AG04449 (cell line): Measurements from ENCODE around the gene APOE.
"Not testable (repeated sequence)": the region's sequence is repeated elsewhere in the genome, so short reads cannot be mapped to it uniquely, and the experiment has no call there.

Source experiments
- CTCF ChIA-PET: fragments of 350-600 bp; formaldehyde crosslinking; extraction: SDS; loops from one replicate; lab custom pipeline; 2021; ENCODE audit warnings: antibody characterized with exemption; lab: Yijun Ruan, JAX
- POLR2A ChIA-PET: fragments of 400-600, 350-600 bp; formaldehyde crosslinking; extraction: SDS; loops from one replicate; lab custom pipeline; 2020; ENCODE audit warnings: antibody characterized with exemption, inconsistent platforms; lab: Yijun Ruan, JAX
- DNase-seq: peaks from one replicate; pipeline ENCODE4 v3.0.0-alpha.2; 2010; ENCODE audit warnings: low read depth, low spot score
- H3K4me3 ChIP-seq: 2 replicates; pipeline ENCODE4 v1.5.1; 2011; ENCODE audit warnings: low read depth, mild to moderate bottlenecking, control low read depth, low read length
- TF ChIP-seq, protein P1 (sequence below): IDR thresholded peaks from one replicate; pipeline ENCODE4 v1.5.1; 2011; ENCODE audit warnings: mild to moderate bottlenecking, moderate library complexity, low read length, control low read depth, inconsistent platforms; ENCODE audit not compliant: insufficient read depth; ENCODE audit errors: missing control alignments

Gene APOE

GRCh38 chr19:44912854-44913253, 7.3 kb downstream of the APOE start:
- DNase-seq = no peak
- CTCF ChIA-PET = interaction anchor here (0.7 to 1.5 kb wide), 4 partner anchors 8 to 40 kb away, joined by 3 to 4 read pairs (median 4); no protein-coding TSS in a partner anchor
- POLR2A ChIA-PET = no interaction called here
- TF ChIP-seq, protein P1, sequence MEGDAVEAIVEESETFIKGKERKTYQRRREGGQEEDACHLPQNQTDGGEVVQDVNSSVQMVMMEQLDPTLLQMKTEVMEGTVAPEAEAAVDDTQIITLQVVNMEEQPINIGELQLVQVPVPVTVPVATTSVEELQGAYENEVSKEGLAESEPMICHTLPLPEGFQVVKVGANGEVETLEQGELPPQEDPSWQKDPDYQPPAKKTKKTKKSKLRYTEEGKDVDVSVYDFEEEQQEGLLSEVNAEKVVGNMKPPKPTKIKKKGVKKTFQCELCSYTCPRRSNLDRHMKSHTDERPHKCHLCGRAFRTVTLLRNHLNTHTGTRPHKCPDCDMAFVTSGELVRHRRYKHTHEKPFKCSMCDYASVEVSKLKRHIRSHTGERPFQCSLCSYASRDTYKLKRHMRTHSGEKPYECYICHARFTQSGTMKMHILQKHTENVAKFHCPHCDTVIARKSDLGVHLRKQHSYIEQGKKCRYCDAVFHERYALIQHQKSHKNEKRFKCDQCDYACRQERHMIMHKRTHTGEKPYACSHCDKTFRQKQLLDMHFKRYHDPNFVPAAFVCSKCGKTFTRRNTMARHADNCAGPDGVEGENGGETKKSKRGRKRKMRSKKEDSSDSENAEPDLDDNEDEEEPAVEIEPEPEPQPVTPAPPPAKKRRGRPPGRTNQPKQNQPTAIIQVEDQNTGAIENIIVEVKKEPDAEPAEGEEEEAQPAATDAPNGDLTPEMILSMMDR = no peak
- H3K4me3 ChIP-seq = no peak overlapping the region

DNA sequence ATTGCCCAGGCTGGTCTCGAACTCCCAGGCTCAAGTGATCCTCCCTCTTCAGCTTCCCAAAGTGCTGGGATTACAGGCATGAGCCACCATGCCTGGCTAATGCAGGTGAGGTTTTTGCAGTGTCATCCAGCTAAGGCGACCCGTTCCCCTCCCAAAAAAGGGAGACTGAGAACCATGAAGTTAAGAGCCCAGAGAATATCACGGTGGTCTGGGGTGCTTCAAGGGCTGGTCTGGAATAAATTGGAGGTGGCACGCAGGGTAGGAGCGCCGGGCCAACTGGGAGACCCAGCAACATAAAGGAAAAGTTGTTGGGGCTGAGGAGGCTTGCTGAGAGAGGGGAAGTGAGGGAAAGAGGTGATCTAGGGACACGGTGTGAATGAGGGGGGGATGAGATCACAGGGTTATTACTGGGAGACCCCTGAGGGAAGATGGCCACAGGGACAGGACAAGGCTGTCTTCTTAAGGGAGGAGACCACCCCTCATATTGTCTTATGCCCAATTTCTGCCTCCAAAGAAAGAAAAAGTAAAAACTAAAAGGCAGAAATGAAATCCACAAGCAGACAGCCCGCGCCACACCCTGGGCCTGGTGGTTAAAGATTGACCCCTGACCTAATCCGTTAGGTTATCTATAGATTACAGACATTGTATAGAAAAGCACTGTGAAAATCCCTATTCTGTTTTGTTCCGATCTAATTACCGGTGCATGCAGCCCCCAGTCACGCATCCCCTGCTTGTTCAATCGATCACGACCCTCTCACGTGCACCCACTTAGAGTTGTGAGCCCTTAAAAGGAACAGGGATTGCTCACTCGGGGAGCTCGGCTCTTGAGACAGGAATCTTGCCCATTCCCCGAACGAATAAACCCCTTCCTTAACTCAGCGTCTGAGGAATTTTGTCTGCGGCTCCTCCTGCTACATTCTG, 8.2 kb downstream of the APOE start:
- POLR2A ChIA-PET, DNase-seq: not testable (repeated sequence)
- peak overlapping the region; percentile 58; the same call in 1 of the 2 replicates for H3K4me3 ChIP-seq
- CTCF ChIA-PET = interaction anchor here (0.7 to 1.5 kb wide), 4 partner anchors 9 to 39 kb away, joined by 3 to 4 read pairs (median 4); no protein-coding TSS in a partner anchor

- CTCF ChIA-PET = interaction anchor here (1.0 to 1.5 kb wide), 5 partner anchors 9 to 38 kb away, joined by 3 to 5 read pairs (median 4); partner anchors contain the start of gene APOE
- peak within 1 kb of the TSS; percentile 58 for H3K4me3 ChIP-seq
- DNase-seq, POLR2A ChIA-PET: not testable (repeated sequence)
These were observed 9.0 kb downstream of the APOE start, which contains the start of gene APOC1 for GRCh38 chr19:44914433-44915206. TSS of gene APOC1 (plus strand) at chr19:44914608. CDS start at chr19:44914892, 284 bp downstream.

DNA sequence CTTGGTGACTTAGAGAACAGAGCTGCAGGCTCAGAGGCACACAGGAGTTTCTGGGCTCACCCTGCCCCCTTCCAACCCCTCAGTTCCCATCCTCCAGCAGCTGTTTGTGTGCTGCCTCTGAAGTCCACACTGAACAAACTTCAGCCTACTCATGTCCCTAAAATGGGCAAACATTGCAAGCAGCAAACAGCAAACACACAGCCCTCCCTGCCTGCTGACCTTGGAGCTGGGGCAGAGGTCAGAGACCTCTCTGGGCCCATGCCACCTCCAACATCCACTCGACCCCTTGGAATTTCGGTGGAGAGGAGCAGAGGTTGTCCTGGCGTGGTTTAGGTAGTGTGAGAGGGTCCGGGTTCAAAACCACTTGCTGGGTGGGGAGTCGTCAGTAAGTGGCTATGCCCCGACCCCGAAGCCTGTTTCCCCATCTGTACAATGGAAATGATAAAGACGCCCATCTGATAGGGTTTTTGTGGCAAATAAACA, 18.7 kb downstream of the APOE start:
- CTCF ChIA-PET = interaction anchor here (0.9 to 1.8 kb wide), 2 partner anchors 8 to 19 kb away, joined by 3 to 5 read pairs; partner anchors contain the start of gene APOE
- DNase-seq = no peak
- TF ChIP-seq, protein P1 = no peak
- H3K4me3 ChIP-seq = no peak overlapping the region
- POLR2A ChIA-PET = interaction anchor here (0.6 kb wide), 1 partner anchor 38 kb away, joined by 3 read pairs; no protein-coding TSS in a partner anchor

DNA sequence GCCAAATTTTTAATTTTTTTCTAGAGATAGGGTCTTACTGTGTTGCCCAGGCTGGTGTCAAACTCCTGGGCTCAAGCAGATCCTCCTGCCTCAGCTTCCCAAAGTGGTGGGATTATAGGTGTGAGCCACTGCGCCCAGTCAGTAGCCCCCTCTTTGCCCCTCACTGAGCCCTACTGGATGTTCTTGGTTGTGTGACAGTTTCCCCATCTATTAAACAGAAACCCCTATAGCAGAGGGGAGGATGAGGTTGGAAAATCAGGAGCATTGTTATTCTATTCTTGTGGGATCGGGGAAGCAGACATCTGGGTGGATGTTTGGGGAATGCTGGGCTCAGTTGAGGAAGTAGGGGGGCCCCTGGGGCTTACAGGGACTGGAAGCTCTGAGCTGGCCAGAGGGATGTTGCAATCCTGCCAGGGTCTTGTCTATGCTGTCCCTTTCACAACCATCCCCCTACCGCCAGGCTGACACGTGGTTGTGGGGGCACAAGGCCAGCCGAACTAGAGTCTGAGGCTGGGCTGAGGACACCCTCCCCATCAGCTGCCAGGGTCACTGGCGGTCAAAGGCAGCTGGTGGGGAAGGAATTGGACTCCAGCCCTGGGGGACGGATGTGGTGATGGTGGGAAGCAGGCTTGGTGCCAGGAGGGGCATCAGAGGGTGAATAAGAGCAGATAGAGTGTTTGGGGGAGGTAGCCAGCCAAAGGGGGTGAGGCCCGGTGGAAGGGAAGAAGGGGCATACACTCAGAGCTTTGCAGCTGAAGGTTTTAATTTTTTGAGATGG, 19.7 kb downstream of the APOE start:
- TF ChIP-seq, protein P1 = no peak
- POLR2A ChIA-PET = no interaction called here
- no peak for DNase-seq
- CTCF ChIA-PET = interaction anchor here (0.6 to 1.8 kb wide), 4 partner anchors 9 to 343 kb away, joined by 3 to 5 read pairs (median 3); partner anchors contain the start of gene APOE
- no peak overlapping the region for H3K4me3 ChIP-seq

DNA sequence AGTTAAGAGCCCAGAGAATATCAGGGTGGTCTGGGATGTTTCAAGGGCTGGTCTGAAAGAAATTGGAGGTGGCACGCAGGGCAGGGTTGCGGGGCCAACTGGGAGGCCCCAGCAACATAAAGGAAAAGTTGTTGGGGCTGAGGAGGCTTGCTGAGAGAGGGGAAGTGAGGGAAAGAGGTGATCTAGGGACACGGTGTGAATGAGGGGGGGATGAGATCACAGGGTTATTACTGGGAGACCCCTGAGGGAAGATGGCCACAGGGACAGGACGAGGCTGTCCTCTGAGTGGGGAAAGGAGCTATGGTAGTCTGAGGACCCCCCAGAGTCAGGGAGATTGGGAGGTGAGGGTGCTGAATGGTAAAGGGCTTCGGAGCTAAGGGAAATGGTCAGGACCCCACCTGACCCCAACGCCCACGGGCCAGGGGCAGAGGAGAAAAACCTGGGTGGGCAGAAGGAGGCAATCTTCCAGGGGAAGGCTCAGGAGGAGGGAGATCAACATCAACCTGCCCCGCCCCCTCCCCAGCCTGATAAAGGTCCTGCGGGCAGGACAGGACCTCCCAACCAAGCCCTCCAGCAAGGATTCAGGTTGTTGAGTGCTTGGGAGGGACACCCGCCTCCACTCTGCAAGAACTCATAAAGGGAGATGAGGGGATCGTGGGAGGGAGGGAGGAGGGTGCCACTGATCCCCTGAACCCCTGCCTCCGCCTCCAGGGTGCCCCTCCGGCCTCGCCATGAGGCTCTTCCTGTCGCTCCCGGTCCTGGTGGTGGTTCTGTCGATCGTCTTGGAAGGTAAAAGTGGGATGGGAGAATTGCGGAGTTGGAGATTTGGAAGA, 20.9 kb downstream of the APOE start:
- POLR2A ChIA-PET, DNase-seq, H3K4me3 ChIP-seq: not testable (repeated sequence)
- CTCF ChIA-PET = interaction anchor here (0.8 to 1.8 kb wide), 4 partner anchors 10 to 25 kb away, joined by 3 to 5 read pairs (median 4); partner anchors contain the start of gene APOE
